SK-N-SH (cell line): ENCODE data around the gene SLC5A3. TPM values are rescaled to one million over a fixed set of nuclear protein-coding genes. Genes with fewer than 3 reads are reported as not detected.

Experiments used
- CTCF ChIA-PET: fragments of 300-600, 350-600 bp; formaldehyde crosslinking; extraction: SDS; loops from one replicate; lab custom pipeline; 2021; lab: Yijun Ruan, JAX
- POLR2A ChIA-PET: fragments of 350-600 bp; sonication (Branson Sonifier 250); formaldehyde crosslinking; extraction: SDS; loops from one replicate; lab custom pipeline; 2020; ENCODE audit warnings: antibody characterized with exemption, inconsistent platforms; lab: Yijun Ruan, JAX
- DNase-seq: peaks from one replicate; pipeline ENCODE4 v3.0.0; 2012
- H2AFZ ChIP-seq: fragments of 200-600 bp; sonication (generic); 2 replicates; pipeline ENCODE4 v1.8.1; 2016; ENCODE audit warnings: antibody characterized with exemption, mild to moderate bottlenecking, low read depth
- H3F3A ChIP-seq: fragments of 200-600 bp; sonication (generic); replicated peaks from 2 replicates; pipeline ENCODE3; 2016; ENCODE audit warnings: antibody characterized with exemption, mild to moderate bottlenecking; ENCODE audit not compliant: insufficient read depth
- H3K27ac ChIP-seq, 2 experiments: fragments of 200-500 bp in 1 of 2; fragments of 200-600 bp in 1 of 2; sonication (Bioruptor generic) in 1 of 2; sonication (generic), shearing (Covaris generic) in 1 of 2; 2 replicates each; pipeline versions ENCODE4 v1.5.1 to v1.6.1; 2014 to 2016; ENCODE audit warnings: low read depth in 2 of 2, inconsistent platforms in 1 of 2, low read length in 1 of 2, mild to moderate bottlenecking in 1 of 2, mixed read lengths in 1 of 2
- H3K27me3 ChIP-seq: fragments of 200-600 bp; sonication (generic), shearing (Covaris generic); 2 replicates; pipeline ENCODE4 v1.6.1; 2016; ENCODE audit warnings: mixed run types; ENCODE audit not compliant: insufficient read depth
- H3K36me3 ChIP-seq, 2 experiments: fragments of 200-500 bp in 1 of 2; fragments of 200-600 bp in 1 of 2; sonication (Bioruptor generic) in 1 of 2; sonication (generic) in 1 of 2; replicated peaks in 1 of 2; 2 replicates each; pipeline versions ENCODE3 to v1.5.1; 2014 to 2016; ENCODE audit warnings: low read length in 1 of 2, mild to moderate bottlenecking in 1 of 2; ENCODE audit not compliant: insufficient read depth in 2 of 2, control insufficient read depth in 1 of 2
- H3K4me1 ChIP-seq, 2 experiments: fragments of 200-500 bp in 1 of 2; fragments of 200-600 bp in 1 of 2; sonication (Bioruptor generic) in 1 of 2; sonication (generic), shearing (Covaris generic) in 1 of 2; 2 replicates each; pipeline versions ENCODE4 v1.5.1 to v1.6.1; 2014 to 2016; ENCODE audit warnings: low read depth in 1 of 2, low read length in 1 of 2, mixed run types in 1 of 2; ENCODE audit not compliant: insufficient read depth in 2 of 2, control insufficient read depth in 1 of 2
- H3K4me2 ChIP-seq: fragments of 200-600 bp; sonication (generic), shearing (Covaris generic); 2 replicates; pipeline ENCODE4 v1.6.1; 2017; ENCODE audit warnings: mixed run types
- H3K4me3 ChIP-seq, 2 experiments: fragments of 200-500 bp in 1 of 2; fragments of 200-600 bp in 1 of 2; sonication (Bioruptor generic) in 1 of 2; sonication (generic), shearing (Covaris generic) in 1 of 2; 2 replicates each; pipeline versions ENCODE4 v1.5.1 to v1.8.1; 2014 to 2016; ENCODE audit warnings: low read depth in 2 of 2, inconsistent platforms in 1 of 2, low read length in 1 of 2, mild to moderate bottlenecking in 1 of 2, mixed read lengths in 1 of 2, moderate library complexity in 1 of 2
- H3K79me2 ChIP-seq: fragments of 200-600 bp; sonication (generic); 2 replicates; pipeline ENCODE4 v1.8.1; 2017; ENCODE audit warnings: mild to moderate bottlenecking; ENCODE audit not compliant: insufficient read depth
- H3K9ac ChIP-seq: fragments of 200-600 bp; sonication (generic); 2 replicates; pipeline ENCODE4 v1.6.1; 2017; ENCODE audit warnings: mixed run types
- H3K9me2 ChIP-seq: fragments of 200-600 bp; sonication (generic); 2 replicates; pipeline ENCODE4 v1.6.1; 2017; ENCODE audit warnings: mixed run types
- H3K9me3 ChIP-seq: fragments of 200-600 bp; sonication (generic); 2 replicates; pipeline ENCODE4 v1.6.1; 2017; ENCODE audit warnings: mixed run types, mild to moderate bottlenecking, moderate library complexity
- H4K20me1 ChIP-seq: fragments of 200-600 bp; sonication (generic); 2 replicates; pipeline ENCODE4 v1.6.1; 2017; ENCODE audit warnings: mild to moderate bottlenecking, mixed run types; ENCODE audit not compliant: insufficient read depth
- CHD2 ChIP-seq: fragments of 150-350 bp; IDR thresholded peaks from 2 replicates; pipeline ENCODE4 v1.6.1; 2018; ENCODE audit warnings: low read length; ENCODE audit not compliant: partially characterized antibody
- ELF1 ChIP-seq: IDR thresholded peaks from 2 replicates; pipeline ENCODE4 v1.4.0; 2012
- EZH2phosphoT487 ChIP-seq: fragments of 200-600 bp; sonication (generic); IDR thresholded peaks from 2 replicates; pipeline ENCODE4 v1.6.1; 2017; ENCODE audit warnings: low read depth, mixed run types, mild to moderate bottlenecking, antibody characterized with exemption, moderate library complexity, borderline replicate concordance
- FOSL2 ChIP-seq: IDR thresholded peaks from 2 replicates; pipeline ENCODE4 v1.4.0; 2012; ENCODE audit warnings: low read depth, mild to moderate bottlenecking, moderate library complexity, borderline replicate concordance
- FOXM1 ChIP-seq: IDR thresholded peaks from 2 replicates; pipeline ENCODE4 v1.4.0; 2012; ENCODE audit warnings: low read depth, mild to moderate bottlenecking
- GATA2 ChIP-seq: sonication (generic); formaldehyde crosslinking; IDR thresholded peaks from 2 replicates; pipeline ENCODE4 v1.5.0; 2020; ENCODE audit warnings: mild to moderate bottlenecking, missing genetic modification reagents
- MXI1 ChIP-seq: IDR thresholded peaks from 2 replicates; pipeline ENCODE4 v1.6.1; 2012; ENCODE audit warnings: mild to moderate bottlenecking, low read depth, low read length, improper control_type of control experiment
- NFIC ChIP-seq: IDR thresholded peaks from 2 replicates; pipeline ENCODE4 v1.4.0; 2012; ENCODE audit warnings: borderline replicate concordance
- PBX3 ChIP-seq: IDR thresholded peaks from 2 replicates; pipeline ENCODE4; 2012
- POLR2AphosphoS5 ChIP-seq: IDR thresholded peaks from 2 replicates; pipeline ENCODE4 v1.6.1; 2012; ENCODE audit warnings: low read depth, low read length
- RAD21 ChIP-seq: IDR thresholded peaks from 2 replicates; pipeline ENCODE4 v1.6.1; 2012; ENCODE audit warnings: mild to moderate bottlenecking, low read length
- SIN3A ChIP-seq: IDR thresholded peaks from 2 replicates; pipeline ENCODE4 v1.6.1; 2012; ENCODE audit warnings: low read depth, mild to moderate bottlenecking, low read length, moderate library complexity, borderline replicate concordance
- SMC3 ChIP-seq: IDR thresholded peaks from 2 replicates; pipeline ENCODE4 v1.6.1; 2012; ENCODE audit warnings: low read depth, low read length, improper control_type of control experiment
- TAF1 ChIP-seq: IDR thresholded peaks from 2 replicates; pipeline ENCODE4 v1.6.1; 2012; ENCODE audit warnings: low read depth, mild to moderate bottlenecking, low read length, moderate library complexity, borderline replicate concordance
- TCF12 ChIP-seq: IDR thresholded peaks from 2 replicates; pipeline ENCODE4 v1.4.0; 2012
- TEAD4 ChIP-seq: IDR thresholded peaks from 2 replicates; pipeline ENCODE4 v1.4.0; 2012; ENCODE audit warnings: mild to moderate bottlenecking, borderline replicate concordance; ENCODE audit not compliant: insufficient read depth
- WGBS: methylation state at CpG from one replicate; pipeline ENCODE4 v1.1.6; 2017; ENCODE audit warnings: low lambda C conversion rate; 5-methylcytosine and 5-hydroxymethylcytosine counted together
- polyA plus RNA-seq, 3 experiments: library from polyadenylated mRNA; depleted of rRNA; stranded (reverse); fragments of >200 nt; gene quantifications; 2 replicates each; pipeline ENCODE4 v1.2.3, GENCODE V29; 2012
- TF ChIP-seq, protein P1 (sequence below): fragments of 200-600 bp; sonication (generic); IDR thresholded peaks from 2 replicates; pipeline ENCODE4 v1.6.1; 2017; ENCODE audit warnings: antibody characterized with exemption, mild to moderate bottlenecking, moderate library complexity
- TF ChIP-seq, protein P2 (sequence below): IDR thresholded peaks from 2 replicates; pipeline ENCODE4 v1.4.0; 2012; ENCODE audit warnings: low read depth

Gene SLC5A3
- polyA plus RNA-seq, 1 of the 3 experiments (the other 2 are of a cell fraction) = 3.0 TPM

DNA sequence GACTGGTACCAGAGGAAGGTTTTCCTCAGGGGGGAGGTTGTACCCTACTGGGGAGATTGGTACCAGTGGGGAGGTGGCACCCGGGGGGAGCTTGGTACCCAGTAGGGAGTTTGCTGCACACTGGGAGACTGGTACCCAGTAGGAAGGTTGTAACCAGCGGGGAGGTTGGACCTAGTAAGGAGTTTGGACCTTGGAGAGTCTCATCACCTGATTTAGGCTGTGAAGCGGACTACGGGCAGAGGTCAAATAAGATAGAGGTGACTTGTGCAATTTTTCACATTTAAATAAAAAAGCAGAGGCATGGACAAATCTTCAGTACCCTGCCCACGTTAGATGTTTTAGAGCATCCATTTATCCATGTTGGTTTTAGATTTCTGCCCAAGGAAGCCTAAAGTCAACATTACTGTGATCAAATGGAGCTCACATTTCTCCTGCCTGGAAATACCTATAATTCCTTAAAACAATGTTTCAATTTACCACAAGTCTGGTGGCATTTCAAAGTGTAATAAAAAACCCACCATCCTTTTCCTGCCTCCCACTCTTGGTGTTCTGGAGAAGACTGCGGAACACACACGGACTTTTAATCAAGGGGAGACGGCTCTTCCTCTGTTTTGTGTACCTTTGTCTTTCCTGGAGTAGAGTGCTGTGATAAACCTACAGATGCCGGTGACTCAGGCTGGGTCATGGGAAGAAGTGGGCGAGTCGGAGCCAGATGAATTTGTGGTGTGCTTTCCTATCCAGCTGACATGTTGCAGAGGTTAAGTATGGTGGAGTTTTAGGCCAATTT lies 36.2 kb upstream of the SLC5A3 start:
- Histone ChIP-seq H4K20me1 (no peaks in the 10 kb centered on the region), H3K36me3 (no peaks in the 10 kb centered on the region), H3K79me2 (no peaks in the 10 kb centered on the region), H3K4me3 (no peak overlapping the region), H3K9me3 (no peaks in the 10 kb centered on the region), H3K9ac (no peak overlapping the region), H3K27ac (peak overlapping the region in 1 of 2 experiments; percentile 48; a peak in 2 of 4 replicates), H3K9me2 (no peaks in the 10 kb centered on the region), H3K27me3 (no peaks in the 10 kb centered on the region), H3K4me2 (peak overlapping the region; percentile 21; the same call in 1 of the 2 replicates), H3K4me1 (no peaks in the 10 kb centered on the region; a peak in 2 of 4 replicates), H2AFZ (peak overlapping the region; percentile 73), H3F3A (peaks cover 6% of the 10 kb centered on the region)
- WGBS = 59% methylated on average over 11 of the region's 11 CpGs
- no peak for TF ChIP-seq FOXM1
- TF ChIP-seq TCF12 = peak; percentile 45; the same call in 1 of the 2 replicates
- TF ChIP-seq FOSL2 = peak; percentile 44; the same call in 1 of the 2 replicates
- ChIA-PET POLR2A (no interaction called here), CTCF (no interaction called here)
- DNase-seq = no peak

- Histone ChIP-seq H3K9me3 (no peaks in the 10 kb centered on the region), H3K4me3 (no peak overlapping the region), H3K4me1 (no peaks in the 10 kb centered on the region; a peak in 2 of 4 replicates), H3K27me3 (no peaks in the 10 kb centered on the region), H3K79me2 (no peaks in the 10 kb centered on the region), H3K9me2 (no peaks in the 10 kb centered on the region), H3K4me2 (no peak overlapping the region), H3K36me3 (no peaks in the 10 kb centered on the region), H2AFZ (no peak overlapping the region), H3K9ac (no peak overlapping the region), H4K20me1 (no peaks in the 10 kb centered on the region), H3F3A (peaks cover 6% of the 10 kb centered on the region), H3K27ac (no peak overlapping the region)
- whole genome bisulfite sequencing = 61% methylated on average over 10 of the region's 10 CpGs
- POLR2A ChIA-PET = no interaction called here
- DNase-seq = no peak
- TF ChIP-seq TEAD4 (no peak), POLR2AphosphoS5 (no peak), GATA2 (no peak), PBX3 (no peak), EZH2phosphoT487 (no peak), MXI1 (no peak), RAD21 (no peak), ELF1 (no peak), TAF1 (no peak), SIN3A (no peak), CHD2 (no peak), NFIC (no peak), SMC3 (no peak), TCF12 (no peak), FOSL2 (no peak)
- TF ChIP-seq, protein P1, sequence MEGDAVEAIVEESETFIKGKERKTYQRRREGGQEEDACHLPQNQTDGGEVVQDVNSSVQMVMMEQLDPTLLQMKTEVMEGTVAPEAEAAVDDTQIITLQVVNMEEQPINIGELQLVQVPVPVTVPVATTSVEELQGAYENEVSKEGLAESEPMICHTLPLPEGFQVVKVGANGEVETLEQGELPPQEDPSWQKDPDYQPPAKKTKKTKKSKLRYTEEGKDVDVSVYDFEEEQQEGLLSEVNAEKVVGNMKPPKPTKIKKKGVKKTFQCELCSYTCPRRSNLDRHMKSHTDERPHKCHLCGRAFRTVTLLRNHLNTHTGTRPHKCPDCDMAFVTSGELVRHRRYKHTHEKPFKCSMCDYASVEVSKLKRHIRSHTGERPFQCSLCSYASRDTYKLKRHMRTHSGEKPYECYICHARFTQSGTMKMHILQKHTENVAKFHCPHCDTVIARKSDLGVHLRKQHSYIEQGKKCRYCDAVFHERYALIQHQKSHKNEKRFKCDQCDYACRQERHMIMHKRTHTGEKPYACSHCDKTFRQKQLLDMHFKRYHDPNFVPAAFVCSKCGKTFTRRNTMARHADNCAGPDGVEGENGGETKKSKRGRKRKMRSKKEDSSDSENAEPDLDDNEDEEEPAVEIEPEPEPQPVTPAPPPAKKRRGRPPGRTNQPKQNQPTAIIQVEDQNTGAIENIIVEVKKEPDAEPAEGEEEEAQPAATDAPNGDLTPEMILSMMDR = no peak
- TF ChIP-seq, protein P2, sequence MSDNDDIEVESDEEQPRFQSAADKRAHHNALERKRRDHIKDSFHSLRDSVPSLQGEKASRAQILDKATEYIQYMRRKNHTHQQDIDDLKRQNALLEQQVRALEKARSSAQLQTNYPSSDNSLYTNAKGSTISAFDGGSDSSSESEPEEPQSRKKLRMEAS = no peak
- CTCF ChIA-PET = interaction anchor here (1.3 kb wide), 1 partner anchor 16 kb away, joined by 3 read pairs; no protein-coding TSS in a partner anchor
Observed at GRCh38 chr21:34039678-34040382, 33.5 kb upstream of the SLC5A3 start.
